Astrocyte of the cerebellum (primary cell): ENCODE measurements around the gene NOL12.

Experiments used
- DNase-seq: peaks from one replicate; pipeline ENCODE4 v3.0.0-alpha.2; 2011; ENCODE audit warnings: low read depth
- H3K4me3 ChIP-seq: 2 replicates; pipeline ENCODE4 v1.5.1; 2011; ENCODE audit warnings: mild to moderate bottlenecking, low read depth, low read length, moderate library complexity
- CTCF ChIP-seq: IDR thresholded peaks from 2 replicates; pipeline ENCODE4 v1.5.1; 2012; ENCODE audit warnings: low read length, low read depth, moderate library complexity, mild to moderate bottlenecking; ENCODE audit errors: missing control alignments
- in situ Hi-C: cut with HindIII; loops from 2 replicates; pipeline ENCODE4 v1.10.0; 2017; ENCODE audit warnings: low sequenced_read_pairs

NOL12 gene

DNA sequence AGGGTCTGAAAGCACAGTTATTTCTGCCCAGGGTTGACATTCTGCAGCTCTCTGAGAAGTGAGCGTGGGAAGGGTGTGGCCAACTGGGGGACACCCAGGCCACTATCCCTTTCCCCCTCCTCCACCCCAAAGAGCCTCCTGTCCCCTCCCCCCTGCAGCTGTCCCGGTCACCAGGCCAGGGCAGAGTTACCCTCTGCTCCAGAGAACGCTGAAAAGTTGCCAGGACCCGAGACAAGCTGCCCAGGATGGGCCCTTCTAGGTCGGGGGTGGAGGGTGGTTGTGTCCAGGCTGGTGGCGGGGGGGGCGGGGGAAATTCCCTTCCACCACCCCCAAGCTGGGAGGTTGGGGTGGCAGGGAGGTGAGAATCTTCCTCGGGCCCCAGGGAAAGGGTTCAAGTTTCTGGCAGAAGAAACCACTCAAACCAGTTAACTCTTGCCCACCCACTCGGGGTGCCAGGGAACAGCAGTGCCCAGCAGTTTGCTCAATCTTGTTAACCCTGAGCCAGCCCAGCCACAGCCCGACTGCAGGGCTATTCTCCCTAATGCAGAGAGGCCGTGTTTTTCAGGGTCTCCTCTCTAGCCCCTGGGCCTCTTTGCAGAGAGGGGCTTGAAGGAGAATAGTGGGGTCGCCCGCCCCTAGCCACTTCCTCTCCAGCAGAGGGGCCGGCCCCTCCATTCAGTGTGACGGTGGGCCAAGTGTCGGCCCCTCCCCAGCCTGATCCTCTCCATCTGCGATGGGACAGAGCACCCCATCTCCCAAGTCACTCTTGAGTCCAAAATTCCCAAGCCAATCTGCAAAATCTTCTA lies 10.0 kb upstream of the NOL12 start:
- in situ Hi-C loops, result no loop called here
- DNase-seq, result no peak
- peak overlapping the region; percentile 93 for H3K4me3 ChIP-seq
- TF ChIP-seq CTCF, result no peak

DNA sequence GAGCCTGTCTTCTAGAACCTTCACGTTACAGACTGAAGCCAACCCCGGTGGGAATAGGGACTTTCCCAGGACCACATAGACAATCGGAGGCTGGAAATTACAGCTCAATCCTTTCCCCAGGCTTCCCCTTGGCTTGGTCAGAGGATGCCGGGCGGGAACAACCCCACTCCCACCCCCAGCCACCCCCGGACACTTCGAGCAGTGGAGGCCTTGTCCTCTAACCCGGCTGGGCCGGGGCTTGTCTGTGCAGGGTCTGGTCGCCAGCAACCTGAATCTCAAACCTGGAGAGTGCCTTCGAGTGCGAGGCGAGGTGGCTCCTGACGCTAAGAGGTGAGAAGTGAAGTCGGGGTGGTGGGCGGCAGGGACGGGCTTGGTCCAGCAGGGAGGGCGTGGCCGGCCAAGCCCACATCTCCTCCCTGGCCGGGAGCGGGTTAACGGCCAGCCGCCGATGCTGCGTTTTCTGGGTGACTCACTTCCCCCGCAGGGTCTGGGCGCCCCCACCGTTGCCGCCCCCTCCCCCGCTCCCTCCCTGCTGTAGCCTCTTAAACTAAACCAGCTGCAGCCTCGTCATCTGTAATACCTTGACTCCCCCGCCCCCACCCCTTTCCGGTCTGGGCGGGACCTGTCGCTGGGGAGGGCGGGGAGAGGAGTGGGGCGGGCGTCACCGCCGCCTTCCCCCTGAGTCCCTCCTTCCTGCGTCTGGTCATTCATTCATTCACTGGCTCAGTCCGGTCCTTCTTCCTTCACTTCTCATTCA lies 9.2 kb upstream of the NOL12 start:
- TF ChIP-seq CTCF, result no peak

GRCh38 chr22:37677493-37677974 lies 8.6 kb upstream of the NOL12 start:
- H3K4me3 ChIP-seq, result peak overlapping the region; percentile 93
- in situ Hi-C loops, result no loop called here
- TF ChIP-seq CTCF, result no peak
- DNase-seq, result no peak

More for the DNA sequence above, 9.2 kb upstream of the NOL12 start:
- peak; percentile 87 for DNase-seq
- H3K4me3 ChIP-seq, result peak overlapping the region; percentile 93
- in situ Hi-C loops, result no loop called here

DNA sequence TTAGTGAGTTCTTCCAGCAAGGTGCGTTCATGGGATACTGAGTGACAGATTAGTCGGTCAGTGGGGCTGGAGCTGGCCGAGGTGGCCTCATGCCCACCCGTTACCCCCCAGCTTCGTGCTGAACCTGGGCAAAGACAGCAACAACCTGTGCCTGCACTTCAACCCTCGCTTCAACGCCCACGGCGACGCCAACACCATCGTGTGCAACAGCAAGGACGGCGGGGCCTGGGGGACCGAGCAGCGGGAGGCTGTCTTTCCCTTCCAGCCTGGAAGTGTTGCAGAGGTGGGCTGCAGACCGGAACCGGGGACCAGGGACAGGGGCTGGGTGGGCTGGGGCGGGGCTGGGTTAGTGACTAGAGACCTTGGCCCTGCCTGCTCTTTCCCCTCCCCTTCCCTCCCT lies 7.8 kb upstream of the NOL12 start:
- DNase-seq, result no peak
- peak overlapping the region; percentile 93 for H3K4me3 ChIP-seq
- in situ Hi-C loops, result no loop called here
- TF ChIP-seq CTCF, result no peak

DNA sequence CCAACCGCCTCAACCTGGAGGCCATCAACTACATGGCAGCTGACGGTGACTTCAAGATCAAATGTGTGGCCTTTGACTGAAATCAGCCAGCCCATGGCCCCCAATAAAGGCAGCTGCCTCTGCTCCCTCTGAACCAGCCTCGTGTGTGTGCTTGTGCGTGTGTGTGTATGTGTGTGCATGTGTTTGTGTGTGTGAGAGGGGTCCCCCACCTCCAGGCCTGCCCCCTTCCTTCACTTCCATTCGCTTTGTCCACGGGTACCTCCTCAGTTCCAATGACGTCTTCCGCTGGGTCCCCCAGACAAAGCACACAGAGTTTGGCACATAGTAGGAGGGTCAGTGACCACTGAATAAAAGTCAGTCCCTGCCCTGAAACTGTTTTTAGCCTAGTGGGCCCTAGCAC lies 6.5 kb upstream of the NOL12 start:
- H3K4me3 ChIP-seq, result no peak overlapping the region
- DNase-seq, result no peak
- in situ Hi-C loops, result no loop called here
- no peak for TF ChIP-seq CTCF

- TF ChIP-seq CTCF, result no peak
- no peak overlapping the region for H3K4me3 ChIP-seq
- DNase-seq, result no peak
- in situ Hi-C loops, result no loop called here
Measured at GRCh38 chr22:37680191-37680851, 5.8 kb upstream of the NOL12 start.
